Pancreas (tissue), 10 donors: ENCODE measurements around the gene KDM1A. TPM values are rescaled to one million over a fixed set of nuclear protein-coding genes. Genes with fewer than 3 reads are reported as not detected.
"Not testable (repeated sequence)": the region's sequence is repeated elsewhere in the genome, so short reads cannot be mapped to it uniquely, and the experiment has no call there.

Experiments
- ATAC-seq, 4 donors: fragments of 200-7000 bp; cut with Tn5 transposase; one replicate each; pipeline versions ENCODE4 v1.8.0 to v1.9.1; 2020; ENCODE audit warnings: mild to moderate bottlenecking in 4 of 4, moderate library complexity in 4 of 4
- DNase-seq, 6 donors: peaks; one replicate each; pipeline ENCODE4 v3.0.0-alpha.2; 2020
- FAIRE-seq: peaks from 2 replicates; lab custom pipeline; 2012; peaks lifted over from hg19 to GRCh38; lab: Jason Lieb, UNC
- H3K27ac ChIP-seq, 4 donors: fragments of 200-600 bp; sonication (generic); 1 replicate in 3 of 4; 2 replicates in 1 of 4; pipeline versions ENCODE4 v1.5.0 to v1.8.0; 2020
- H3K27me3 ChIP-seq, 4 donors: fragments of 200-600 bp; one replicate each; pipeline ENCODE4 v1.8.0; 2021
- H3K36me3 ChIP-seq, 3 donors: fragments of 200-600 bp; sonication (generic) in 1 of 3; one replicate each; pipeline versions ENCODE4 v1.5.0 to v1.8.0; 2020 to 2021
- H3K4me1 ChIP-seq, 3 donors: fragments of 200-600 bp; one replicate each; pipeline ENCODE4 v1.8.0; 2021
- H3K4me3 ChIP-seq, 4 donors: fragments of 200-600 bp; sonication (generic) in 2 of 4; one replicate each; pipeline versions ENCODE4 v1.5.0 to v1.8.0; 2020 to 2021
- H3K9me3 ChIP-seq, 4 donors: fragments of 200-600 bp; one replicate each; pipeline ENCODE4 v1.8.0; 2021
- CTCF ChIP-seq, 4 donors: fragments of 200-600 bp; sonication (generic) in 3 of 4; IDR thresholded peaks; one replicate each; pipeline versions ENCODE4 v1.5.0 to v1.8.0; 2021; ENCODE audit warnings: antibody characterized with exemption in 4 of 4
- WGBS, 2 donors: extraction: QIAGEN DNeasy Blood & Tissue Kit; methylation state at CpG; one replicate each; pipeline ENCODE4 v1.1.7; 2013; 5-methylcytosine and 5-hydroxymethylcytosine counted together
- intact Hi-C, 3 donors: fragments of 100-400 bp; cut with DNase I; formaldehyde crosslinking; loops; one replicate each; pipeline versions ENCODE4 v1.11.1 to v1.14.2; 2022
- polyA plus RNA-seq, 2 donors: library from polyadenylated mRNA; stranded (reverse); fragments of 200-250 nt; gene quantifications; one replicate each; pipeline ENCODE4 v1.2.3, GENCODE V29; 2013
- total RNA-seq, 6 donors: library from RNA; stranded (reverse); fragmentation: NEBNext Ultra II Directional in 4 of 6; extraction: Animal tissue kit (Norgen Biotek cat#: 25700) in 4 of 6; gene quantifications; one replicate each; pipeline versions ENCODE4 v1.2.1 to v1.2.4, GENCODE V29; 2021 to 2023
- donor health status: healthy with polysubstance abuse.
- donor health status: DM: no; HTN: no; CAD: no; lungs with moderate emphysema.
- donor health status: DM: no; HTN: no; CAD: no.
- donor health status: control.
- donor health status: control.
- donor health status: Bipolar disorder and iron deficiency.
- donor health status: DM: yes; HTN: yes; CAD: no.
- donor health status: DM: no; HTN: no; CAD: no.
- donor health status: DM: no; HTN: no; CAD: no.
- donor health status: DM: yes; HTN: yes; CAD: no.

The KDM1A gene
- total and polyA plus RNA-seq, 8 donors, result 13.7 to 31.9 (median 22.9) TPM

- ATAC-seq (no peak), FAIRE-seq (no peak), DNase-seq (no peak)
- no peaks in the 10 kb centered on the region for H3K9me3 ChIP-seq
- H3K27ac ChIP-seq, result no peak within 1 kb of the TSS
- no peaks in the 10 kb centered on the region for H3K36me3 ChIP-seq
- H3K4me1 ChIP-seq, result no peaks in the 10 kb centered on the region
- H3K27me3 ChIP-seq, result no peaks in the 10 kb centered on the region
- intact Hi-C loops, result loop anchor here in 1 of 3 donors (10.0 kb wide), 1 partner anchor 212 kb away; no protein-coding TSS in a partner anchor
- 74 to 79% methylated on average over 5 of the region's 5 CpGs for WGBS, 2 donors
- TF ChIP-seq CTCF (IDR thresholded peaks at IDR 0.05), result no peak
- H3K4me3 ChIP-seq, result no peak within 1 kb of the TSS
Measured at GRCh38 chr1:22972760-22973159, 46.5 kb upstream of the KDM1A start, which contains the start of gene LACTBL1. Gene LACTBL1, minus strand, starts transcription at chr1:22972866. Its CDS starts 550 bp downstream, at chr1:22972316.

DNA sequence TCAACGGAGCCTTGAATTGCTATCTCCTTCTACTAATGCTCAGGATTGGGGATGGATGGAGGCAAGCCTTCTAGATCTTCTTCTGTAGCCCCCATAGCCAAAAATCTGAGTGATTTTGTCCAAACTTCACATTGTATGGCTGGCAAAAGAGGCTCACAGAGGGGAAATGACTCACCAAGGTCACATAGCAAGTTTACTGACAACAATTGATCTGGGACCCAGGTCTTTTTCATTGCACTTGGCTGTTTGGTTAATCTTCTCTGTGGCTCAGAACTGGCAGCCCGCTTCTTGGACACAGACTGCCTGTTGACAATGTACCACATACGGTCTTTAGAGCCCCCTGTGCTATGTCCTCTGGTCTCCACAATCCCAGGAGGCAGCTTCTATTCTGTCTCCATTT lies 43.6 kb upstream of the KDM1A start:
- no peak overlapping the region for H3K4me3 ChIP-seq
- no peaks in the 10 kb centered on the region for H3K4me1 ChIP-seq
- no peak for TF ChIP-seq CTCF (IDR thresholded peaks at IDR 0.05)
- H3K36me3 ChIP-seq, result no peaks in the 10 kb centered on the region
- no peaks in the 10 kb centered on the region for H3K27me3 ChIP-seq
- H3K27ac ChIP-seq, result no peak overlapping the region
- H3K9me3 ChIP-seq, result no peaks in the 10 kb centered on the region
- FAIRE-seq, result no peak
- no peak for ATAC-seq
- intact Hi-C loops, result loop anchor here in 2 of 3 donors (5.0 to 10.0 kb wide), 2 partner anchors 209 to 212 kb away; no protein-coding TSS in a partner anchor
- WGBS, 2 donors, result 45 to 49% methylated on average over 3 of the region's 3 CpGs
- DNase-seq, result no peak

- DNase-seq (no peak), FAIRE-seq (no peak), ATAC-seq (no peak)
- Histone ChIP-seq H3K36me3 (no peaks in the 10 kb centered on the region), H3K4me1 (no peaks in the 10 kb centered on the region), H3K27ac (no peak overlapping the region), H3K4me3 (no peak overlapping the region), H3K27me3 (no peaks in the 10 kb centered on the region), H3K9me3 (no peaks in the 10 kb centered on the region)
- WGBS, 2 donors, result 37 to 51% methylated on average over 4 of the region's 4 CpGs
- intact Hi-C loops, result loop anchor here in 2 of 3 donors (5.0 to 10.0 kb wide), 2 partner anchors 209 to 211 kb away; no protein-coding TSS in a partner anchor
- TF ChIP-seq CTCF (IDR thresholded peaks at IDR 0.05), result no peak
Measured at GRCh38 chr1:22976127-22976460, 43.2 kb upstream of the KDM1A start.

DNA sequence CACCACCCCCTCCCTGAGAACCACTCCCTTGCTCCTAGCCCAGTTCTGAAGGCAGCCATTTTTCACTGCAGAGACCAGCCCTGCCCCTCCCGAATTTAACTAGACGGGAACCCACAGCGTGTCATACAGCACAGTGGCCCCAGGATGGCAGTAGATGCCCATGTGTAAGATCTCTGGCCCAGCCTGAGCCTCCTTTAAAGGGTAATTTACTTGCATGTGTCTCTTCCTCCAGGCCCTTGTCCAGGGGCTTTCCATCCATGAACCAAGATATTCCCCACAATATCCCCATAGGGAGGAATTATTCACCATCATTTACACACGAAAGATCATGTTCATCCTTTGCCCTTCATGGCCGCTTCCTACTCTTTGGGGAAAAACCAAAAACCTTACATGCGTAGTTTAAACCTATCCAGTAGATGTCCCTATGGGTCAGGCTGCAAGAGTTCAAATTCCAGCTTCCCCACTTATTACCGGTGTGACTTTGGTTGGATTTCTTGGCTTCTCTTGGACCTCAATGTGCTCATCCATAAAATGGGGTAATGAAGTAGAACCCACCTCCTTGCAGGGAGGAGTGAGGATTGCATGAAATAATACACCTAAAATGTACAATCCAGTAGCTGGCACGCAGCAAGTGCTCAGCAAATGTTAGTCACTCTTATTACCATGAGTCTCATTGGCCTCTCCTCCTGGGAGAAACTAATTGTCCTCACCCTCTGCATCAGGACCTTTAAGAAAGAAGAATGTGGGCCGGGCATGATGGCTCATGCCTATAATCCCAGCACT lies 42.6 kb upstream of the KDM1A start:
- FAIRE-seq (no peak), DNase-seq (peak in 5 of 6 donors; percentile 28 to 68 (median 51)), ATAC-seq (peak; percentile 94 to 99 (median 98))
- H3K4me1 ChIP-seq, result no peaks in the 10 kb centered on the region
- no peaks in the 10 kb centered on the region for H3K36me3 ChIP-seq
- no peaks in the 10 kb centered on the region for H3K9me3 ChIP-seq
- H3K27ac ChIP-seq, result no peak overlapping the region
- no peaks in the 10 kb centered on the region for H3K27me3 ChIP-seq
- TF ChIP-seq CTCF (IDR thresholded peaks at IDR 0.05), result peak; percentile 12 to 44 (median 34)
- WGBS, 2 donors, result 36 to 39% methylated on average over 9 of the region's 9 CpGs
- H3K4me3 ChIP-seq, result no peak overlapping the region
- intact Hi-C loops, result loop anchor here in 2 of 3 donors (5.0 to 10.0 kb wide), 2 partner anchors 208 to 211 kb away; no protein-coding TSS in a partner anchor

DNA sequence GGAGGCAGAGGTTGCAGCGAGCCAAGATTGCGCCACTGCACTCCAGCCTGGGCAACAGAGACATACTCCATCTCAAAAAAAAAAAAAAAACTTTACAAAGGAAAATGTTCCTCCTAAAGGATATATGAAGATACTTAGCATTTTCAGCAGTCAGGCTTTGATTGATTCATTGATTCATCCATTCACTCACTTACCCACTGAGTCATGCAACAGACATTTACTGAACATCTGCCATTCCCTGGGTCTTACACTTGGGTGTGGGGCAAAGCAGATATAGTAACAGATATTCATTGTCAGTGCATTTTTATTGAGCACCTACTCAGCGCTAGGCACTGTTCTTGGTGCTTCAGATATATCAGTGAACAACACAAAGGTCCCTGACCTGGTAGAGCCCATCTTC lies 41.0 kb upstream of the KDM1A start:
- Histone ChIP-seq H3K4me3 (no peak overlapping the region), H3K9me3 (no peaks in the 10 kb centered on the region), H3K36me3 (no peaks in the 10 kb centered on the region), H3K27ac (no peak overlapping the region), H3K27me3 (no peaks in the 10 kb centered on the region), H3K4me1 (no peaks in the 10 kb centered on the region)
- FAIRE-seq (no peak), ATAC-seq (no peak), DNase-seq (no peak)
- TF ChIP-seq CTCF (IDR thresholded peaks at IDR 0.05), result no peak
- 89 to 96% methylated on average over 3 of the region's 3 CpGs for WGBS, 2 donors
- intact Hi-C loops, result loop anchor here in 2 of 3 donors (5.0 to 10.0 kb wide), 2 partner anchors 207 to 209 kb away; no protein-coding TSS in a partner anchor

GRCh38 chr1:22980471-22980790 lies 38.8 kb upstream of the KDM1A start:
- FAIRE-seq, DNase-seq, H3K27me3 ChIP-seq, ATAC-seq, intact Hi-C loops, H3K36me3 ChIP-seq, H3K9me3 ChIP-seq, H3K4me3 ChIP-seq, H3K27ac ChIP-seq, H3K4me1 ChIP-seq: not testable (repeated sequence)
- WGBS, 2 donors, result 70 to 75% methylated on average over 3 of the region's 3 CpGs
